GM18951 (cell line): ENCODE data around the gene RAP2B.

ENCODE experiments used
- POLR2A ChIP-seq: IDR thresholded peaks from 4 replicates; pipeline ENCODE4 v1.6.1; 2011; ENCODE audit warnings: mild to moderate bottlenecking; ENCODE audit not compliant: insufficient read length, insufficient read depth; ENCODE audit errors: extremely low read depth
- in situ Hi-C: fragments of 300-500 bp; cut with MboI; formaldehyde crosslinking; loops from one replicate; pipeline ENCODE4 v1.12.0; 2022; ENCODE audit warnings: low sequenced_read_pairs, mixed read lengths, inconsistent platforms; ENCODE audit not compliant: unreplicated experiment

The RAP2B gene

DNA sequence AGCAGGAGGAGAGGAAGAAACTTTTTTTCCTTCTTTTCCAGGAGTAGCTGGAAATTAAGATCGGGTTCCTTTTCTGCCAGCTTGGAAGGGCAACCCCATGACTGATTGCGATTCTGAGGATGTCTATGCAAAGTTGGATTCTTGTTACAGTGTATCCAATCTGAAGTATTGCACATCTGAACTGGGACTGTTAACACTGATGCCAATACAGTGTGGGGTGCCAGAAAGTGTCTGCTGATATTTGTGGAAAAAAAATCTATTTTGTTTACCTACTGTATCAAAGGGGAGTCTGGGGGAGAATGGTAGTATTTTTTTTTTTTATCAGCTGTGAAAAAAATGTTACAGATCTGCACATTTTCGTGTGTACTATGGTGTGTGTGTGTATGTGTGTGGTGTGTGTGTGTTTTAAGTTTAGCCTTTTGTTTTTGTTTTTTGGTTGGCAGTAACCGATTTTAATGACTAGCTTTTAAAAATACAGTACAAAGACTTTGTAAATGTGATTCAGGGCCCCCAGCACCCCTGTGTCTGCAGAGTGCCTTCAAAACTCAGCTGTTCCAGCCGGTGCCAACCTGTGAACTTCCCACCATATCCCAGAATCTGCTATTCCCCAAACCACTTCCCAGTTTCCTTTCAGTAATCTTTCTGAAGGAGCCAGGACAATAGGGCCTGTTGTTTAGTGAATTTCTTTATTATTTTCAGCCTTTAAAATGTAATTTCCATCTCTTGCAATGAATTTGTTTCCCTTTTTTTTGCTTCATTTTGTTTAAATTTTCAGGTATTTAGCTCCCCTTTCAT lies 1.9 kb downstream of the RAP2B start:
- TF ChIP-seq POLR2A = no peak
- in situ Hi-C loops = no loop called here

DNA sequence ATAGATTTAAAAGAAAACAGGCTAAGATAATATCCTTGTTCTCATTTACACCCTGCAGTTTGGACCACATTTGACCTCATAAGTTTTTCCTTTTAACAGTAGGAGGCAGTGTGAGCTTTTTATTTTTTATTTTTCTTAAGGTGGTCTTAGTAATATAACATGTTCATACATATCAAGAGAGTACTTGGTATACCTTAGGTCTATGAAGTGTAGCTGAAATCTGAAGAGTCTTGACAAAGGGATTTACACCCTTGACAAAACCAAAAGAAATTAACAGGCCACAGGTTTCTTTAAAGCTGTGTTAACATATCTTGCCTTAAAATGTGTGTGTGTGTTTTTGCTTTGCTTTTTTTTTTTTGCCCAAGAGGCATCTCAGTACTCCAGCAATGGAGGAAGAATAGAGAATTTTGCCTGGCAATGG lies 3.2 kb downstream of the RAP2B start:
- in situ Hi-C loops = no loop called here
- TF ChIP-seq POLR2A = no peak

DNA sequence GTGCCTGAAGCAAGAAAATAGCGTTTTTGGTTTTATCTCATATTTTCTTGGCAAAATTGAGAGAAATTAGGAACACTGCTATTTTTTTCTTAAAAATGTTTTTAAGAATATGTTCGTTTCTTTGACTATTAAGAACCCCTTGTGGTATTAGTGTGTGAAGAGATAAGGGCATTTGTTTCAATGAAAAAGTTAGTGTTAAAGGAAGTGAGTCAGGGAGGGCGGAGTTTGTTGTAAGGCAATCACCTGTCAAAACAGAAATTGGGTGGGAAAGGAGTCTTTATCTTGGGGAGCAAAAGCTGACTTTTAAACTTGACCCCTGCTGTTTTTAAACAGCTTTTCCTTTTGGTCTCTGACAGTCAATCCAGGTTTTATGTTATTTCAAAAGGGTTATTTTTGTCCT lies 4.2 kb downstream of the RAP2B start:
- in situ Hi-C loops = no loop called here
- TF ChIP-seq POLR2A = no peak

DNA sequence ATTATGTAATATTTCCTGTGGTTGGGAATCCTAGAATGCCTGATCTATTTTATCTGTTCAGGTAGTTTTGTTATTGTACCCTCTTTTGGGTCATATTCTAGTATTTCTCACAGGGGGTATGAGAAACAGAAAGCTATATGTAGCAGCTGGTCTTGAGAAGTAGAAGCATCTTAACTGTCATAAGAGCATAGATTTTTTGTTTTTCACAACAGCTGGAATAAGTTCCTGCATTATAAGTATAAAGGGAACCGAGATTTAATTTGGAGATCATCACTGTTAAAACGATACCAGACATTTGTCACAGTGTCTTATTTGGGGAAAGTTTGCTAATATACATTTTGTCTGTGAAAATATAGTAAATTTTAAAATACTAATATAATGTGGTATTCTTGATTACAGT lies 4.8 kb downstream of the RAP2B start:
- TF ChIP-seq POLR2A = no peak
- in situ Hi-C loops = no loop called here

DNA sequence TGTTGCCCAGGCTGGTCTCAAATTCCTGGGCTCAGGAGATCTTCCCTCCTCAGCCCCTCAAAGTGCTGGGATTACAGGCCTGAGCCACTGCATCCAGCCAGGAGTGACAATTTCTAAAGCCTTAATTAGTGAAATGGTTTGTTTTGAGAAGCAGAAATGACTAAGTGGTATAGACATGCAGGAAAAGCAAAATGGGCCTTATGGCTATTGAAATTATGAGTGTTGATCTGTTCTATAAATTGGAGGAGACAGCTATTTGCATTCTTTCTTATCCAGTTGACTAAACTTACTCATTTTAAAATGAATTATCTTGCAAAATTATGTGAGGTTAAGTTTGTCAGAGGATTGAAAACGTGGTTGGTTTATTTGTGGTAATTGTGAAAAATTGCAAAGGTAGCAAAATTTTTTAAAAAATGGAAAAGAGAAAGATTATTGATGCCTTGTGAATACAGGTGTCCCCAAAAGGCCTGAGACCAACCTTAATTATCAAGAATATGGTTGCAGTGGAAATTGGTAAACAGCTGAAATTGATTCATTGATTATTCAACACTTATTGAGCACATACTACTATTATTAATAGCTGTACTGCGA lies 7.9 kb downstream of the RAP2B start:
- TF ChIP-seq POLR2A = no peak
- in situ Hi-C loops = no loop called here

DNA sequence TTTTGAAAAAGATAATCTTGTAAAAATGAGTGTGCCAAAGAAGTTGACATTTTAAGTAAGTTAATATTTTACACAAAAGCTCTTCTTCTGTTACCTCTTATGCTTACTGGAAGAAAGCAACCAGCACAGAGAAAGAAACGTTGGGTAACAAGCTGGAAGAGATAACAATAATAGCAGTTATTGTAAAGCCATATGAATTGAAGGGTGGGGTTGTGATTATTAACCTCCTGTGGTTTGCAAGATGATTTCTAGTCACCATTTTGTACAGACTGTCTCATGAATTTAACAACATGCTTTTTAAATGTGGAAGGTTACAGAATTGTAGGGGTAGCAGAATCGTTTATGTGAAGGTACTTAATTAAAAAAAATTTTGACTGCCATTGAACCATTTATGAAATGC lies 9.2 kb downstream of the RAP2B start:
- in situ Hi-C loops = no loop called here
- TF ChIP-seq POLR2A = no peak

DNA sequence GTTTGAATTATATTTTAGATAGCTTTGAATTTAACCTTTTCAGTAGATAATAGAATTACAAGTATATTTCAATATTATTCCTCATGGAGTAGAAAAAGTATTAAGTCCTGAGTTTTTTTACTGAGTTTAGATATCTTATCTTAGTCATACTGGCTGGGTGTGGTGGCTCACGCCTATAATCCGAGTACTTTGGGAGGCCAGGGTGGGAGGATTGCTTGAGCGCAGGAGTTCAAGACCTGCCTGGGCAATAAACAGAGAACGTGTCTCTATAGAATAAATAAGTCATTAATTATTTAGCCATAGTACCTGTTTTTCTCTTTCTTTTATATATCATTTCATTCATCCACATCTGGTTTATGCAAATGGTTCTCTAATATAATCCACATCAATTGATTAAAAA lies 9.9 kb downstream of the RAP2B start:
- in situ Hi-C loops = no loop called here

GRCh38 chr3:153172796-153173757 lies 11.1 kb downstream of the RAP2B start:
- in situ Hi-C loops = no loop called here
- TF ChIP-seq POLR2A = no peak

More for the DNA sequence above, 9.9 kb downstream of the RAP2B start:
- TF ChIP-seq POLR2A = no peak

GRCh38 chr3:153173758-153174516 lies 11.9 kb downstream of the RAP2B start:
- no peak for TF ChIP-seq POLR2A
- in situ Hi-C loops = no loop called here

DNA sequence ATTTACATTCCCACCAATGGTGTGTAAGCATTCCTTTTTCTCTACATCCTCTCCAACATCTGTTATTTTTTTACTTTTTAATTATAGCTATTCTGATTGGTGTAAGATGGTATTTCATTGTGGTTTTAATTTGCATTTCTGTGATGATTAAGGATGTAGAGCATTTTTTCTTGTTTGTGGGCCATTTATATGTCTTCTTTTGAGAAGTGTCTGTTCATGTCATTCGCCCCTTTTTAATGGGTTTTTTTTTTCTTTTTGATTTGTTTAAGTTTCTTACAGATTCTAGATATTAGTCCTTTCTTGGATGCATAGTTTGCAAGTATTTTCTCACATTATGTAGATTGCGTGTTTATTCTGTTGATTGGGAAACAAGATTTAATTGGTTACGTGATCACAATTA lies 14.2 kb downstream of the RAP2B start:
- in situ Hi-C loops = no loop called here
- TF ChIP-seq POLR2A = no peak

- no peak for TF ChIP-seq POLR2A
- in situ Hi-C loops = no loop called here
These were observed 18.9 kb downstream of the RAP2B start for GRCh38 chr3:153180860-153181372.

DNA sequence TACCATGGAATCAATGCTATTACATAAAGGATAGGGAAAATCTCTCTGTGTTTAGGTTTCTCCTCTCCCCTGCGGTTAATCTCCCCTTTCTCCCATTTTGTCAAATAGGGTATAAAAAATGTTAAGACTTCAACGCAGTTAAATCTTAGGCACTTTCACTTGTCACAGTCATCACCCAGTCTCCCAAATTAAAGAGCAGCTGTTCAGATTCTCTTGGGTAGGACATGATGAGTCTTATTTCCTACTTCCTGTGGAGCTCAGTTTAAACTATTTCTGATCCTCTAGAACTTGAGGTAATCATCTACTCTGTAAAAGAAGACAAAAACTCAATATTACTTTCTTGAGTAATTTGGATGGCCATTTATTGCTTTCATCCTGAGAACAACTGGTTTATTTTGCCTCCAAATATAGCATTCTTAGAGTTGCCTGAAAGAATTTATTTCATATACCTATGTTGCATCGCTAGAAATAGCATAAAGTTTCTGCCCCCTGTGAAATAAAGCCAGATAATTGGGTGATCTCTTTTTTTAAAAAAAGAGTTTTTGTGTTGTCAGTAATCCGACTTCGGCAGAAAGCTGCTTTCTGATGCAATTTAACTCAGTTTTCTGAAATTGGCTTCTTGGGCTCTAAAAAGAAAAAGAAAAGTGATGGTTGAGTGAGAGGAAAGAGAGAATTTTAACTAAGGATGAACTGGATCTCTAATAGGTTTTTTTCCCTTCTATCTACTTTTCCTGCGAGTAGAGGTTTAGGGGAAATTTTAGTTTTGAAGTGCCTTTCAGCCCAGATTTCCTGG lies 20.7 kb downstream of the RAP2B start:
- no peak for TF ChIP-seq POLR2A

More for the DNA sequence above, 20.7 kb downstream of the RAP2B start:
- in situ Hi-C loops = no loop called here
